HepG2 (cell line): ENCODE data around the gene C20orf202. TPM values are rescaled to one million over a fixed set of nuclear protein-coding genes. Genes with fewer than 3 reads are reported as not detected.

Experiments
- CC2D1A ChIP-seq: sonication (generic); formaldehyde crosslinking; IDR thresholded peaks from 2 replicates; pipeline ENCODE4 v1.8.1; 2023; ENCODE audit warnings: mild to moderate bottlenecking, missing genetic modification reagents
- GABPA ChIP-seq, 2 experiments: IDR thresholded peaks; 2 replicates each; pipeline ENCODE4 v1.6.1; 2011 to 2016; ENCODE audit warnings: low read depth in 2 of 2, low read length in 1 of 2, missing biosample characterization in 1 of 2, missing genetic modification characterization in 1 of 2
- HIC2 ChIP-seq: sonication (generic); formaldehyde crosslinking; IDR thresholded peaks from 2 replicates; pipeline ENCODE4 v1.9.0; 2022; ENCODE audit warnings: low read depth, missing genetic modification reagents
- KDM1A ChIP-seq: IDR thresholded peaks from 2 replicates; pipeline ENCODE4 v1.6.1; 2016; ENCODE audit warnings: missing compliant biosample characterization
- MED13 ChIP-seq: sonication (generic); formaldehyde crosslinking; IDR thresholded peaks from 2 replicates; pipeline ENCODE4 v1.5.0; 2020; ENCODE audit warnings: missing genetic modification reagents
- TFDP2 ChIP-seq: sonication (generic); formaldehyde crosslinking; IDR thresholded peaks from 2 replicates; pipeline ENCODE4 v1.4.0; 2020; ENCODE audit warnings: missing genetic modification reagents
- TMF1 ChIP-seq: sonication (generic); formaldehyde crosslinking; IDR thresholded peaks from 2 replicates; pipeline ENCODE4 v1.8.1; 2022; ENCODE audit warnings: low read depth, missing genetic modification reagents
- XRCC5 ChIP-seq: fragments of 200-400 bp; formaldehyde crosslinking; optimal IDR thresholded peaks from 2 replicates; pipeline ENCODE3; 2017; ENCODE audit warnings: mild to moderate bottlenecking, low read length
- ZBTB40 ChIP-seq, 2 experiments: fragments of 450-650 bp in 1 of 2; sonication (generic) in 1 of 2; formaldehyde crosslinking in 1 of 2; IDR thresholded peaks; 2 replicates each; pipeline versions ENCODE4 v1.6.1 to v1.8.0; 2016 to 2022; ENCODE audit warnings: antibody characterized with exemption in 1 of 2, mild to moderate bottlenecking in 1 of 2, missing genetic modification reagents in 1 of 2
- ZNF276 ChIP-seq: sonication (generic); formaldehyde crosslinking; IDR thresholded peaks from 2 replicates; pipeline ENCODE4 v1.4.0; 2020; ENCODE audit warnings: mild to moderate bottlenecking, low read depth, missing genetic modification reagents
- ZNF337 ChIP-seq: sonication (generic); formaldehyde crosslinking; IDR thresholded peaks from 2 replicates; pipeline ENCODE4 v1.5.1; 2020; ENCODE audit warnings: missing genetic modification reagents, low read depth, mild to moderate bottlenecking, borderline replicate concordance
- ZNF670 ChIP-seq: sonication (generic); formaldehyde crosslinking; IDR thresholded peaks from 2 replicates; pipeline ENCODE4 v1.8.0; 2022; ENCODE audit warnings: mild to moderate bottlenecking, missing genetic modification reagents, borderline replicate concordance
- ZNF891 ChIP-seq: sonication (generic); formaldehyde crosslinking; IDR thresholded peaks from 2 replicates; pipeline ENCODE4 v1.5.0; 2020; ENCODE audit warnings: mild to moderate bottlenecking, missing genetic modification reagents
- polyA plus RNA-seq, 8 experiments: library from polyadenylated mRNA; depleted of rRNA in 3 of 8; stranded (reverse) in 7 of 8; unstranded in 1 of 8; fragments of >200 nt; fragmentation: Illumina TruSeq in 4 of 8; extraction: Trizol in 4 of 8; gene quantifications; 2 replicates each; pipeline versions ENCODE4 v1.2.1 to v1.2.3, GENCODE V29; 2011 to 2016; ENCODE audit warnings: low read depth in 4 of 8, missing spikeins in 1 of 8, mixed read lengths in 1 of 8; ENCODE audit not compliant: insufficient read depth in 1 of 8
- total RNA-seq, 5 experiments: library from RNA; depleted of rRNA; stranded (reverse); fragments of >200 nt; fragmentation: Illumina TruSeq; extraction: Trizol; gene quantifications; 2 replicates each; pipeline ENCODE4 v1.2.3, GENCODE V29; 2016; ENCODE audit warnings: low read depth in 1 of 5

The C20orf202 gene
- total and polyA plus RNA-seq, 2 of the 13 experiments (the other 11 are each of a cell fraction or from before 2014, with no cell fraction given) = 0.20 to 1.2 TPM

GRCh38 chr20:1225783-1226654 is 22.8 kb downstream of the C20orf202 start, which contains the start of gene RAD21L1 (continued):
- no peak for TF ChIP-seq HIC2 (CRISPR knock-in tag)
- no peak for TF ChIP-seq TMF1 (CRISPR knock-in tag)
- 0 out of 2 replicates have a peak, but pooled peaks have one; percentile 18 for TF ChIP-seq ZNF276 (CRISPR knock-in tag)
- TF ChIP-seq XRCC5 = peak; percentile 52
- TF ChIP-seq ZNF891 (CRISPR knock-in tag) = peak; percentile 55; the same call in 1 of the 2 replicates
- TF ChIP-seq TFDP2 (CRISPR knock-in tag) = no peak; the same call in 1 of the 2 replicates
- TF ChIP-seq MED13 (CRISPR knock-in tag) = no peak
- TF ChIP-seq ZNF670 (CRISPR knock-in tag) = no peak
- no peak for TF ChIP-seq KDM1A (CRISPR knock-in tag)
- no peak for TF ChIP-seq CC2D1A (CRISPR knock-in tag)
- TF ChIP-seq ZBTB40 (IDR thresholded peaks at IDR 0.05) = no peak
- 0 out of 2 replicates have a peak, but pooled peaks have one; percentile 50 for TF ChIP-seq ZBTB40 (CRISPR knock-in tag; IDR thresholded peaks at IDR 0.05)
- no peak for TF ChIP-seq GABPA (IDR thresholded peaks at IDR 0.05; ENCODE audit: low read depth, low read length)
- TF ChIP-seq GABPA (CRISPR knock-in tag; IDR thresholded peaks at IDR 0.05; ENCODE audit: low read depth) = no peak
- TF ChIP-seq ZNF337 (CRISPR knock-in tag) = no peak
